Endodermal cell (in vitro differentiated cells): Measurements from ENCODE around the gene GREB1. TPM values are rescaled to one million over a fixed set of nuclear protein-coding genes. Genes with fewer than 3 reads are reported as not detected.

Source experiments
- DNase-seq: peaks from one replicate; pipeline ENCODE4 v3.0.0-alpha.2; 2017
- H3K27ac ChIP-seq: 2 replicates; pipeline ENCODE4 v1.5.1; 2013; ENCODE audit warnings: mild to moderate bottlenecking, low read depth, low read length, moderate library complexity
- H3K27me3 ChIP-seq: 2 replicates; pipeline ENCODE4 v1.6.1; 2013; ENCODE audit warnings: mild to moderate bottlenecking, low read length, moderate library complexity; ENCODE audit not compliant: insufficient read depth, control insufficient read depth, poor library complexity, severe bottlenecking
- H3K36me3 ChIP-seq: 2 replicates; pipeline ENCODE4 v1.7.0; 2013; ENCODE audit warnings: mild to moderate bottlenecking, low read length, moderate library complexity; ENCODE audit not compliant: control insufficient read depth, insufficient read depth
- H3K4me1 ChIP-seq: one replicate; pipeline ENCODE4 v1.7.0; 2013; ENCODE audit warnings: low read length; ENCODE audit not compliant: control insufficient read depth, insufficient read depth
- H3K4me3 ChIP-seq: 2 replicates; pipeline ENCODE4 v1.5.1; 2013; ENCODE audit warnings: mild to moderate bottlenecking, low read length, moderate library complexity
- H3K9ac ChIP-seq: 2 replicates; pipeline ENCODE4 v1.6.1; 2013; ENCODE audit warnings: mild to moderate bottlenecking, low read length, moderate library complexity; ENCODE audit not compliant: poor library complexity, severe bottlenecking; ENCODE audit errors: extremely low read depth
- H3K9me3 ChIP-seq: 2 replicates; pipeline ENCODE4 v1.6.1; 2013; ENCODE audit warnings: mild to moderate bottlenecking, low read length, moderate library complexity; ENCODE audit not compliant: control insufficient read depth
- H3K27ac Mint-ChIP-seq: 2 replicates; pipeline ENCODE4 v1.8.0; 2020; ENCODE audit warnings: mixed read lengths
- H3K27me3 Mint-ChIP-seq: 2 replicates; pipeline ENCODE4 v1.8.0; 2021; ENCODE audit warnings: mild to moderate bottlenecking, mixed read lengths; ENCODE audit not compliant: insufficient read depth
- H3K36me3 Mint-ChIP-seq: 2 replicates; pipeline ENCODE4 v1.8.0; 2020; ENCODE audit warnings: low read depth, mixed read lengths
- H3K4me1 Mint-ChIP-seq: 2 replicates; pipeline ENCODE4 v1.8.0; 2020; ENCODE audit warnings: mixed read lengths
- H3K4me3 Mint-ChIP-seq: 2 replicates; pipeline ENCODE4 v1.8.0; 2020; ENCODE audit warnings: mild to moderate bottlenecking, moderate library complexity, mixed read lengths
- H3K9me3 Mint-ChIP-seq: 2 replicates; pipeline ENCODE4 v1.8.0; 2020; ENCODE audit warnings: mild to moderate bottlenecking, mixed read lengths
- WGBS, 2 experiments: methylation state at CpG; one replicate each; pipeline versions ENCODE4 v1.1.5 to v1.1.7; 2013; ENCODE audit warnings: missing lambda C conversion rate in 2 of 2, mixed read lengths in 1 of 2; ENCODE audit not compliant: insufficient coverage in 1 of 2, insufficient read length in 1 of 2; 5-methylcytosine and 5-hydroxymethylcytosine counted together
- total RNA-seq, 2 donors: library from RNA; stranded (reverse); fragmentation: NEBNext Ultra II Directional in 1 of 2; extraction: Animal tissue kit (Norgen Biotek cat#: 25700) in 1 of 2; gene quantifications; 2 replicates in 1 of 2; 3 replicates in 1 of 2; pipeline ENCODE4 v1.2.1, GENCODE V29; 2021
- TF ChIP-seq, protein P1 (sequence below): fragments of 200-600 bp; sonication (generic); conservative IDR thresholded peaks from 2 replicates; pipeline ENCODE4 v1.5.0; 2021; ENCODE audit warnings: antibody characterized with exemption, mild to moderate bottlenecking

GREB1 gene
- total RNA-seq, 2 donors from 2014 or later = 86.4 to 106 TPM

DNA sequence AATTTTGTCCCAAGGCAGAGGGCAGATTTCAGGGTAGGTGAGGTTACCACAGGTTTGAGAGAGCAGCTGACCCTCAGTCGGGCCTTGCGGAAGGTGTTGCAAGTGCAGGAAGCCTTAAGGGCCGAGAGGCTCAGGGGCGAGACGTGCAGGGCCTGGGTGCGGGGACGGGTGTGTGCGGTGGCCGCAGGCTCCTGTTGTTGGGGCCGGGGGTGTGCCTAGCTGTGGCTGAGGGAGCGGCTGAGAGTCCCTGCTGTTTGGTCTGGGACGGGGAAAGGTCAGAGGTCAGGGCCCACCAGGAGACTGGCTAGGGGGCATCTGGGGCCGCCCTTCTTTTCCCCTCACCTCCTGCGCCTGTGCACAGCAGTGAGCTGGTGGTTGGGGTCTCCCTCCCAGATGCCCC lies 83.7 kb downstream of the GREB1 start:
- Histone ChIP-seq H3K9ac (no peak overlapping the region), H3K4me3 (no peak overlapping the region), H3K27ac (no peak overlapping the region), H3K4me1 (no peaks in the 10 kb centered on the region), H3K27me3 (no peaks in the 10 kb centered on the region), H3K9me3 (no peaks in the 10 kb centered on the region), H3K36me3 (peaks cover 93% of the 10 kb centered on the region)
- no peak overlapping the region for H3K27ac Mint-ChIP-seq
- H3K36me3 Mint-ChIP-seq = peaks cover 78% of the 10 kb centered on the region
- WGBS, 2 experiments = 91 to 95% methylated on average over 8 to 14 of the region's 14 CpGs
- no peaks in the 10 kb centered on the region for H3K4me1 Mint-ChIP-seq
- no peak for DNase-seq
- TF ChIP-seq, protein P1, sequence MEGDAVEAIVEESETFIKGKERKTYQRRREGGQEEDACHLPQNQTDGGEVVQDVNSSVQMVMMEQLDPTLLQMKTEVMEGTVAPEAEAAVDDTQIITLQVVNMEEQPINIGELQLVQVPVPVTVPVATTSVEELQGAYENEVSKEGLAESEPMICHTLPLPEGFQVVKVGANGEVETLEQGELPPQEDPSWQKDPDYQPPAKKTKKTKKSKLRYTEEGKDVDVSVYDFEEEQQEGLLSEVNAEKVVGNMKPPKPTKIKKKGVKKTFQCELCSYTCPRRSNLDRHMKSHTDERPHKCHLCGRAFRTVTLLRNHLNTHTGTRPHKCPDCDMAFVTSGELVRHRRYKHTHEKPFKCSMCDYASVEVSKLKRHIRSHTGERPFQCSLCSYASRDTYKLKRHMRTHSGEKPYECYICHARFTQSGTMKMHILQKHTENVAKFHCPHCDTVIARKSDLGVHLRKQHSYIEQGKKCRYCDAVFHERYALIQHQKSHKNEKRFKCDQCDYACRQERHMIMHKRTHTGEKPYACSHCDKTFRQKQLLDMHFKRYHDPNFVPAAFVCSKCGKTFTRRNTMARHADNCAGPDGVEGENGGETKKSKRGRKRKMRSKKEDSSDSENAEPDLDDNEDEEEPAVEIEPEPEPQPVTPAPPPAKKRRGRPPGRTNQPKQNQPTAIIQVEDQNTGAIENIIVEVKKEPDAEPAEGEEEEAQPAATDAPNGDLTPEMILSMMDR = no peak
- no peaks in the 10 kb centered on the region for H3K27me3 Mint-ChIP-seq
- no peaks in the 10 kb centered on the region for H3K9me3 Mint-ChIP-seq
- H3K4me3 Mint-ChIP-seq = no peak overlapping the region

DNA sequence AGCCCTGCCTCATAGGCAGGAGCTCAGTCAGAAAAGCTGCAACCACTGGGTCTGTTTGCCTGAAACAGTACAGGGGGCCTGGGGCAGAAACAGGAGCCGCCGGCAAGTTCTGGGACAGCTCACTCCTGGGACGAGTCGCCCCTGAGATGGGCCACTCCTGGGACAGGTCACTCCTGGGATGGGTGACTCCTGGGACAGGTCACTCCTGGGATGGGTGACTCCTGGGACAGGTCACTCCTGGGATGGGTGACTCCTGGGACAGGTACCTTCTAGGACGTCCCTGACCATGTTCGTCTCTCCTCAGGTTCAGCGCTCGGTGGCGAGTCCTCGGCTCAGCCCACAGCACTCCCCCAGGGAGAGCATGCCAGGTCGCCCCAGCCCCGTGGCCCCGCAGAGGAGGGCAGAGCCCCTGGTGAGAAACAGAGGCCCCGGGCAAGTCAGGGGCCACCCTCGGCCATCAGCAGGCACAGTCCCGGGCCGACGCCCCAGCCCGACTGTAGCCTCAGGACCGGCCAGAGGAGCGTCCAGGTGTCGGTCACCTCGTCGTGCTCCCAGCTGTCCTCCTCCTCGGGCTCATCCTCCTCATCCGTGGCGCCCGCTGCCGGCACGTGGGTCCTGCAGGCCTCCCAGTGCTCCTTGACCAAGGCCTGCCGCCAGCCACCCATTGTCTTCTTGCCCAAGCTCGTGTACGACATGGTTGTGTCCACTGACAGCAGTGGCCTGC lies 84.3 kb downstream of the GREB1 start:
- WGBS, 2 experiments = 92 to 93% methylated on average over 27 to 33 of the region's 33 CpGs
- Mint-ChIP-seq H3K27me3 (no peaks in the 10 kb centered on the region), H3K9me3 (no peaks in the 10 kb centered on the region), H3K27ac (no peak overlapping the region), H3K4me3 (no peak overlapping the region), H3K4me1 (no peaks in the 10 kb centered on the region), H3K36me3 (peaks cover 78% of the 10 kb centered on the region)
- H3K27me3 ChIP-seq = no peaks in the 10 kb centered on the region
- H3K9ac ChIP-seq = no peak overlapping the region
- TF ChIP-seq, protein P1 = no peak
- no peak for DNase-seq
- H3K27ac ChIP-seq = no peak overlapping the region
- no peak overlapping the region for H3K4me3 ChIP-seq
- H3K9me3 ChIP-seq = no peaks in the 10 kb centered on the region
- peaks cover 93% of the 10 kb centered on the region for H3K36me3 ChIP-seq
- H3K4me1 ChIP-seq = no peaks in the 10 kb centered on the region

DNA sequence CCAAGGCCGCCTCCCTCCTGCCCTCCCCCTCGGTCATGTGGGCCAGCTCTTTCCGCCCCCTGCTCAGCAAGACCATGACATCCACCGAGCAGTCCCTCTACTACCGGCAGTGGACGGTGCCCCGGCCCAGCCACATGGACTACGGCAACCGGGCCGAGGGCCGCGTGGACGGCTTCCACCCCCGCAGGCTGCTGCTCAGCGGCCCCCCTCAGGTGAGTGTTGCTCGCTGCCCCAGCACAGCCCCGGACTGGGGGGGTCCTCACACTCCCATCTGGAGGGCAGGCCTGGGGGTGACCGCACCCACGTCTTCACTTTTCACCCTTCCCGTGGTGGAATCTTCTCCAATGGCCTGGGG lies 84.8 kb downstream of the GREB1 start:
- Histone ChIP-seq H3K4me3 (no peak overlapping the region), H3K27me3 (no peaks in the 10 kb centered on the region), H3K36me3 (peaks cover 93% of the 10 kb centered on the region), H3K9ac (no peak overlapping the region), H3K9me3 (no peaks in the 10 kb centered on the region), H3K4me1 (no peaks in the 10 kb centered on the region), H3K27ac (no peak overlapping the region)
- 95 to 98% methylated on average over 16 to 20 of the region's 20 CpGs for WGBS, 2 experiments
- TF ChIP-seq, protein P1 = no peak
- H3K9me3 Mint-ChIP-seq = no peaks in the 10 kb centered on the region
- peaks cover 77% of the 10 kb centered on the region for H3K36me3 Mint-ChIP-seq
- no peak overlapping the region for H3K27ac Mint-ChIP-seq
- no peaks in the 10 kb centered on the region for H3K27me3 Mint-ChIP-seq
- no peak overlapping the region for H3K4me3 Mint-ChIP-seq
- DNase-seq = no peak
- no peaks in the 10 kb centered on the region for H3K4me1 Mint-ChIP-seq
